NCI-H748 (cell line): ENCODE measurements around the gene GNG7.
"Not testable (repeated sequence)": the region's sequence is repeated elsewhere in the genome, so short reads cannot be mapped to it uniquely, and the experiment has no call there.

Experiments
- DNase-seq: peaks from one replicate; lab custom pipeline; 2025; ENCODE audit not compliant: unreplicated experiment; lab: John Stamatoyannopoulos, UW

Gene GNG7

GRCh38 chr19:2714102-2714501 lies 11.6 kb upstream of the GNG7 start:
- DNase-seq: not testable (repeated sequence)

- DNase-seq: not testable (repeated sequence)
Measured at GRCh38 chr19:2713170-2713569, 10.7 kb upstream of the GNG7 start.

DNA sequence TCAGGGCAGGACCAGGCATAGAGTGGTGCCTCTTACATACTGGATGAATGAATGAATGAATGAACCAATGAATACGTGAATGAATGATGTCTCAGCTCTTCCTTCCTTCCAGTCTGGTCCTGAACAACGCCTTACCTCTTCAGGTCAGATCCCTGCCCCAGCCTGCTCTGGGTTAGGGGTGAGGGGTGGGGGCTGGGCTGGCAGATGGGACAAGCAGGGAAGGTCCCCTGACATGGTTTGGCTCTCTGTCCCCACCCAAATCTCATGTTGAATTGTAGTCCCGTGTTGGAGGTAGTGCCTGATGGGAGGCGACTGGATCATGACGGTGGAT lies 9.3 kb upstream of the GNG7 start:
- DNase-seq: no peak

DNA sequence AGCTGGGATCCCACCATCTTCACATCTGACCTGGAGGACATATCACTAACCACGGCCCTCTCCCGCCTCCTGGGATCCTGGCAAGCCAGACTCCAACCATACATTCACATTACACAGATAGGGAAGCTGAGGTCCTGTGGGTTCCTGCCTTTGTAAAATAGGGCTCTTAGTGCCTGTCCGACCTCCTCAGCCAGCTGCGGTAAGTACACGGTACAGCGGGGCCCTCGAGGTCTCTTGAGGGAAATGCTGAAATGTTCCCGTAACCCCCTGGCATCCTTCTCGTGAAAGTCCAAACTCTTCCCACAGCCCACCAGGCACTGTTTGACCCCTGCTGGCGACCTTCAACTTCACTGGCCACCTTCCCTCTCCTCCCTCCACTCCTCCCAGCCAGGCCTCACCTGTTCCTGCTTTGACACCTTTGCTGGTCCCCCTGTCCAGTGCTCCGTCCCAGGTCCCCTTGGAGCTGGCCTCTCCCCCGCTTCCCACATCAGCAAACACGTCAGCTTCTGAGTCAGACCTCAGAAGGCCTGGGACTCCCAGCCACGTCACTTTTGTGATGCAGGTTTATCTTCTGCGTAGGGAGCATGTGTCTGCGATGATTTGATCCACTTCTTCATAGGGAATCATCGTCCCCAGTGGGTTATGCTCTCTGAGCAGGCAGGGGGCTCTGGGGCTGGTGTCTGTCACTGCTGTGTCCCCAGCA lies 8.8 kb upstream of the GNG7 start:
- DNase-seq: no peak

DNA sequence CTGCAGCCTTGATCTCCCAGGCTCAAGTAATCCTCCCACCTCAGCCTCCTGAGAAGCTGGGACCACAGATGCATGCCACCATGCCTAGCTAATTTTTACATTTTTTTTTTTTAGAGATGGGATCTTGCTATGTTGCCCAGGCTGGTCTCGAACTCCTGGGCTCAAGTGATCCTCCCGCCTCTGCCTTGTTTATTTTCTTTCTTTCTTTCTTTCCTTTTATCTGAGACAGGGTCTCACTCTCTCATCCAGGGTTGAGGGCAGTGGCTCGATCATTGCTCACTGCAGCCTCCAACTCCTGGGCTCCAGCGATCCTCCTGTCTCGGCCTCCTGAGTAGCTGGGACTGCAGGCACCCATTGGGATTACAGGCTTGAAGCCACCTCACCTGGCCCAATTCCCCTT lies 3.8 kb upstream of the GNG7 start:
- DNase-seq: no peak

DNA sequence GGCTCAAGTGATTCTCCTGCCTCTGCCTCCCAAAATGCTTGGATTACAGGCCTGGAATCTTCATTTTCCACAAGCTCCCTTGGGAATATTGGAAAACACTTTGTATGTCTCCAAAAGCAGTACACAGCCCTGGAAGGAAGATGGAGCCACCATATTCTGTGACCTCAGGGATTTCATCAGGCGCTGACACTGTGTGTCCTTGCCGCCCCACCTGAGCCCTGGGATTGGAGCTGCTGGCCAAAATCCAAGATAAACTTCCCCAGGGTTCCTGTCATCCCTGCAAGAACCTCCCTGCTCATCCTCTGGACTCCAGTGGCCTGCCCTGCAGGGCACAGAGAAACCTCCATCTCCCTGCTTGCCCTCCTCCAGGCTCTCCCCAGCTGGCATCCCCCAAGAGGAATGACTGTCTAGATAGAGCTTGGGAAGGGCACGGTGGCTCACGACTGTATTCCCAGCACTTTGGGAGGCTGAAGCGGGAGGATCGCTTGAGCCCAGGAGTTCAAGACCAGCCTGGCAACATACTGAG lies 1.3 kb upstream of the GNG7 start:
- no peak for DNase-seq

DNA sequence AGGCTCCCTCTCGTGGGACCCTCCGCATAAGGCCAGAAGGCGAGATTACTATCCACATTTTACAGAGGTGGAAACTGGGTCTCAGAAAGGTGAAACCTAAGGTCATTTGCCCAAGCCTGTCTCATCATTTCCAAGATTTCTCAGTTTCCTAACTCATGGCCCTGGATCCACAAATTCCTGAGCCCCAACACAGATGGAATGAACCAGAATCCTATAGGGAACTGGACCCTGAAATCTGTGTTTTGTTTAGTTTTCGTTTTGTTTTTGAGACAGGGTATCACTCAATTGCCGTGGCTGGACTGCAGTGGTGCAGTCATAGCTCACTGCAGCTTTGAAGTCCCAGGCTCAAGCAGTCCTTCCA lies 563 bp upstream of the GNG7 start:
- DNase-seq: no peak

GRCh38 chr19:2701361-2702169 lies 929 bp downstream of the GNG7 start:
- DNase-seq: no peak

DNA sequence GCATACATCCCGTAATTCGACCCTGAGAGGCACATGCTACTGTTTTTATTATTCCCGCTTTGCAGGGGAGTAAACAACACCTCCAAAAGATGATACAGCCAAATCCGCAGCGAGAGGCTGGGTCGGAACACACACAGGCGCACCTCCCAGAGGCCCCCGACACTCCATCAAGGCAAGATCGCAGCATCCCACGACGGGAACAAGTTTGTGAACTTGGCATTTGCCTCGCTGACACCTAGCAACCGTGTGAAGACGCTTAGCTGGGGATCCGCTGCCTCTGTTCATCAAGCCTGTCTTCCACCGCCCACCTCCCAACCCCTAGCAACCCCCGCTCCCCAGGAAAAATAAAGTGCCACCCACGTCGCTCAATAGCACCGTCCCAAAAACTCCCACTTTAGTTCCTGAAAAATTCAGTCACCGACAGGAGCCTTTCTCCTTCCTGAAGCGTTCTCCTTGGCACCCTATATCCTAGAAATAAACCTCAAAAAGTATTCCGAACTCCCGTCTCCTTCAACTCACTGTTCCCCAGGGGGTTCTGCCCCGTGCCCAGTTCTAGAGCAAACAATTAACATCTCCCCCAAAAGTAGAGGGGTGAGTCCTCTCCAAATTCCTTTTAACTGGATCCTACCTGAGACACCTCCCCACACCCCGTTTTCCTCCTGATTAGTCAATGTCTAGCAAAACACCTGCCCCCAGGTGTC lies 1.7 kb downstream of the GNG7 start:
- no peak for DNase-seq

DNA sequence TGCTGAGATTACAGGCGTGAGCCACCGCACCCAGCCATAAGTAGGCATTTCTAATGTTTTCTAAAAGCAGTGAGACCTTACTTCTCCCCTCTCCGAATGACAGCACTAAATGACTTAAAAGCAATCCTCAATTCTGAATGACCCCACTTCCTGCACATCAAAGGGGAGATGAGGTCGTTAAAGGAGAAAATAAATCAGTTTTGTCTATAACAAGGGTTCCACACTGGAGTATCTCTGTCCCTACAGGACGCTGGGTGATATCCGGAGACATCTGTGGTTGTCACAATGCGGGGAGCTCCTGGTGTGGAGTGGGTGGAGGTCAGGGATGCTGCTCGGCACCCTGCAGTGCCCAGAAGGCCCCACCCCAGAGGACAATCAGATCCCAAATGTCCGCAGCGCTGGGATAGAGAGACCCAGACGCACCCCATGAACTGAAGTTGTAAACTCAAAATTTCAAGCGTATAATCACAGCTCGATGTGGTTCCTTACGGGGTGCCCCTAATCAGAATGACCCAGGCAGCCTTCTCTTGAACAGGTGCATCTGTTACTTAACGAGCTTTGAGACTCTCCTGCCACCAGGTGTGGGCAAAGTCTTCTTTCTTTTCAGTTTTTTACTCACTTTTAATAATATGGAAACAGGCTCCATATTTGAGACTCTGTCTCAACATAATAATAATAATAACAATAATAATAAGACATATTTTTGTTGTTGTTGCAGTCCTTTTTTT lies 2.9 kb downstream of the GNG7 start:
- no peak for DNase-seq

DNA sequence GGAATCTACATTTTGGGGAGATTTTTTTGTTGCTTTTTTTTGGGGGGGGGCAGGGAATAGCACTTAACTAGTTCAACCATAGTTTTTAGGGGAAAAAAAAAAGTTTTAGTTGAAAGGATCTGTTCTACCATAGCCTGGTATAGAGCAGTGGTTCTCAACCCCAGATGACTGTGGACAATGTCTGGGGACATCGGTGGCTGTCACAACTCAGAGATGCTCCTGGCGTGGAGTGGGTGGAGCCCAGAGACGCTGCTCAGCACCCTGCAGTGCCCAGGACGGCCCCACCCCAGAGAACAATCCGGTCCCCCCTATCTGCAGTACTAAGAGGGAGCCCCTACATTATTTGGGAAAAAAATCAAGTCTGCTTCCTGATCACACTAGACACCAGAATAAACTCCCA lies 8.3 kb downstream of the GNG7 start:
- no peak for DNase-seq

GRCh38 chr19:2693492-2694160 lies 8.9 kb downstream of the GNG7 start:
- no peak for DNase-seq

GRCh38 chr19:2691951-2692350 lies 10.5 kb downstream of the GNG7 start:
- no peak for DNase-seq

GRCh38 chr19:2690856-2691255 lies 11.6 kb downstream of the GNG7 start:
- no peak for DNase-seq

DNA sequence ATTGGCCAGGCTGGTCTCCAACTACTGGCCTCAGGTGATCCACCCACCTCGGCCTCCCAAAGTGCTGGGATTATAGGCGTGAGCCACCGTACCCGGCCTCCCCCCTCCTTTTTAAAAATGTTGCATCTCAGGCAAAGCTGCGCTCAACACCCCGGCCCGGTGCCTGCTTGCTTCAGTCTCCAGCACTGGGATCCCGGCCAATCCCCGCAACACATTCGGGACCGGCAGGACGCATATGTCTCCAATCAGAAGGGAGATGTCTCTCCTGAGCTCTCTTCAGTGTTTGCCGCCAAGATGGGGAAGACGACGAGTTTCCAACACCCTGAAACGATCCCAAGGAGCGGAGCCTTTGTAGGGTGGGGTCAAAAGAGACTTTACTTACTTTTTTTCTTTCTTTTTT lies 16.1 kb downstream of the GNG7 start:
- DNase-seq: no peak

- no peak for DNase-seq
Measured at GRCh38 chr19:2685204-2685704, 17.2 kb downstream of the GNG7 start.

DNA sequence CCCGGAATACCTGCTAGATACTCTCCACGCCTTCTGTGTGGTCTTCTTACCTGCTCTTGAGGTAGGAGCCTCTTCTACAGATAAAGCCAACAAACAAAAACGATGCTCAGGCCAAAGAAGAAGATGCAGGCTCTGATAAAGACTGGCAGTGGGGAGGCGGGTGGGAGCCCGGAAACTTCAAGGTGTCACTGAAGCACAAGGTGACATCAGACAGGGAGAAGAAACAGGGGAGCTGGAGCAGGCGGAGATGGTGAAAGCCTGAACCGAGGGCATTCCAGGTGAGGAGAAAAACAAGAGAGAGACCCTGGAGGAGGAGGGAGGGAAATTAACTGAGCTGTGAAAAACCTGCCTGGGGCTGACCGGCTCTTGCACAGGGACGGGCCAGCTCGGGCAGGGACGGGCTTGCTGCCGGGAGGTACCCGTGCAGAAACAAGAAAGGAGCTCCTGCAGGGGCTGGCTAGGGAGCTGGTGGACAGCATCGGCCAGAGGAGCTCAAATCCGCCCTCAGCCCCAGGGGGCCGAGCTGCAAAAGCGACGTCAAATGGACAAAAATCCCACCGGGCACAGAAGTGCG lies 19.0 kb downstream of the GNG7 start:
- DNase-seq: no peak

GRCh38 chr19:2680808-2681207 lies 21.7 kb downstream of the GNG7 start:
- no peak for DNase-seq

DNA sequence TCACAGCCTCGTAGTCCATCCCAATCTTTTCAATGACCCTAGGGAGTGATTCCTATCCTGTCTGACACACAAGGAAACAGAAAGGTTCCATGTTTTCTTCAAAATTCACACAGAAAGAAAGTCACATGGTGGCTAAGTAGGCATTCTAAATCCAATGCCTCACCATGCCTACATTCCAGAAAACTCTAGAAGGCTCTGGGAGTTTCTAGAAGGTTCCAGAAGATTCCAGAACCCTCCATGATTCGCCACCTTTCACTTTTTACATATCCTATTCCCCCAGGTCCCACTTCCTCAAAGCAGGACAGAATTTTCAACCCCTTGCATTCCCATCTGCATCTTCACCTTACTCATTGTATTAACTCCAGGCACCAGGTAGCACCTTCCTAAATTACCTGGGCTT lies 23.1 kb downstream of the GNG7 start:
- no peak for DNase-seq

DNA sequence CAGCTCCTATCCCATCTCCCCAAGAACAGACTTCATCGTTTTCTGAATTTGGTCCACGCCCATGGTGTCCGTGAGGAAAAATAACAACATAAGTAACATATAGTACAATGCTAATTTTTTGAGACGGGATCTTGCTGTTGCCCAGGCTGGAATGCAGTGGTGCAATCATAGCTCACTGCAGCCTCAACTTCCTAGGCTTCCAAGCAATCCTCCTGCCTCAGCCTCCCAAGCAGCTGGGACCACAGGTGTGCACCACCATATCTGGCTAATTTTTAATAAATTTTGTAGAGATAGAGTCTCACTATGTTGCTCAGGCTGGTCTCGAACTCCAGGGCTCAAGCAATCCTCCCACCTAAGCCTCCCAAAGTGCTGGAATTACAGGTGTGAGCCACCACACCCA lies 23.5 kb downstream of the GNG7 start:
- not testable (repeated sequence) for DNase-seq
